ENCODE data around the gene TMEFF2.

DNA sequence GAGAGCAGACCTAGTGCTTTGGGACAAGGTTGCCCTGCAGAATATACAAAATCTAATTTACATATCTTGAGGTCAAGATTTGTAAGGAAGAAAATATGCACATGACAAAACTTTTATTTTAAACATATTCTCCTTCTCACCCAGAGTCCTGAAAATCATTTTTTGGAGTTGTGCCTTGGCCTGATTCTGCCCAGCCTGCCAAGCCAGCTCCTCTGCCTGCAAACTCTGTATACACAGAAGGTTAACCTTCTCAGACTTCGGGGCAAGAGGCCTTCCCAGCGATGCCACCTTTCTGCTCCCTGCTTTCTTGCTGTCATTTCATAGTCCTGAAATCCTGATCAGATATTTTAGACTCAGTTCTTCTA is 252.0 kb downstream of the TMEFF2 start:
- TF ChIP-seq POLR2A (IDR thresholded peaks at IDR 0.05; ENCODE audit: low read depth, low read length), result no peak
- TF ChIP-seq POLR2AphosphoS5 (IDR thresholded peaks at IDR 0.05; ENCODE audit: low read depth, low read length), result no peak
- no peak for TF ChIP-seq PAX5 (IDR thresholded peaks at IDR 0.05; ENCODE audit: insufficient read depth, low read length, severe bottlenecking)
- TF ChIP-seq SPI1 (IDR thresholded peaks at IDR 0.05; ENCODE audit: low read depth, low read length), result no peak
- no peak for TF ChIP-seq TAF1 (IDR thresholded peaks at IDR 0.05; ENCODE audit: low read depth, low read length)

Data from GM12891 (cell line).